Cortex of kidney (tissue), 1 donor: Measurements from ENCODE around the gene COQ10A.

Source experiments
- DNase-seq: peaks from one replicate; lab custom pipeline; 2025; lab: John Stamatoyannopoulos, UW

Gene COQ10A

DNA sequence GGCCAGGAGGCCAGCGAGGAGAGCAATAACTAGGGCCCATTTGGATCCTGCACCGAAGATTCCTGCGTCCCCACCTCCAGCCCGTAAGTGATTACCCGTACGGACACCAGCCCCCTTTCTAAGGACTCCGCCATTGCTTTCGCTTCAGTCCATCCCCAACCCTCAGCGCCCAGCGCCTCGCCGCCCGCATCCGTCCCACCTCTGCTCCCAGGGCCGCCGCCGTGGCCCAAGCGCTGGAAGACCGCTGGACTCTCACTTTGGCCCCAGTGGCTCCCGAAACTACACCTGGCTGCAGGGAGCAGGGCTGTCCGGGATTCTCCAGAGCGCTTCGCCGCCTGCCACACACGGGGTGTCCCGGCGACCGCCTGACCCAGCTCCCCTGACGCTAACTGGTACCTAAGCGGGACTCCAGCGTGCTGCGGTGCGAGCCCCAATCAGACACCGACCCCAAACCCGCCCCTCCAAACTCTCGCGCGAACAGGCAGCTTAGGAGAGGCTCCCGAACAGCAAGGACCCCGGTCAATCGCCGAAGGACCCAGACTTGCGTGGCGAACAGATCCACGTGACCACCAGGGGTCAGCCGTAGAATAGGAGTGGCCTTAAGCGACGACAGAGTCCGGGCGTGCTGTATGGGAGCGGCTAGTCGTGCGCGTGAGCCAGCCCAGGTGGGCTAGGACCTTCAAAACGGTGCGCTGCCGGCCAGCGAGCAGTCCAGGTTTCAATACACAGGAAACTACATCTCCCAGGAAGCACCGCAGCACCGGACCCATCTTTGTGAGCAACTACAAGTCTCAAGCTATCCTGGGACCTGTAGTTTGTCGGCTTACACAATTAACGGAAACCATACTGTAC lies 49.1 kb downstream of the COQ10A start, which contains the start of gene CNPY2:
Gene CNPY2 (minus strand): TSS at position 367 of the 852 bp plus-strand sequence. CDS start 771 bp downstream, outside the sequence.
- DNase-seq, result no peak

DNA sequence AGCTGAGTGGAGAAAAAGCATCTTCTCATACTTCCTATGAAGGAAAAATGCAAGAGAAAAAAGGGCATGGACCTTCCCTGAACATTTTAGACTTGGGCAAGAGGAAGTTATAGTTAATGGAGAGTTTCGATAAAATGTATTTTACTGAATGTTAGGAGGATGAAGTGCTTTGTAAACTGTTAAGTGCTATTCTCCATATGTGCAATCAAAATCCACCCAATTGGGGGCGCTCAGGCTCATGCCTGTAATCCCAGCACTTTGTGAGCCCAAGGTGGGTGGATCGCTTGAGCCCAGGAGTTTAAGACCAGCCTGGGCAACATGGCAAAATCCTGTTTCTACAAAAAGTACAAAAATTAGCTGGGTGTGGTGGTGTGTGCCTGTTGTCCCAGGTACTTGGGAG lies 50.9 kb downstream of the COQ10A start:
- no peak for DNase-seq
